ENCODE data around the gene FGF19.
"Not testable (repeated sequence)": the region's sequence is repeated elsewhere in the genome, so short reads cannot be mapped to it uniquely, and the experiment has no call there.

FGF19 gene

GRCh38 chr11:69697469-69697843, 6.4 kb downstream of the FGF19 start:
- in situ Hi-C loops (cut with HindIII; ENCODE audit: low sequenced_read_pairs): no loop called here

GRCh38 chr11:69696749-69697468, 6.9 kb downstream of the FGF19 start:
- in situ Hi-C loops (cut with HindIII; ENCODE audit: low sequenced_read_pairs): no loop called here

- in situ Hi-C loops (cut with HindIII; ENCODE audit: low sequenced_read_pairs): not testable (repeated sequence)
Measured at GRCh38 chr11:69695995-69696394, 7.8 kb downstream of the FGF19 start.

- in situ Hi-C loops (cut with HindIII; ENCODE audit: low sequenced_read_pairs): no loop called here
Measured at GRCh38 chr11:69695581-69695980, 8.2 kb downstream of the FGF19 start.

GRCh38 chr11:69694781-69695180, 9.0 kb downstream of the FGF19 start:
- in situ Hi-C loops (cut with HindIII; ENCODE audit: low sequenced_read_pairs): no loop called here

- in situ Hi-C loops (cut with HindIII; ENCODE audit: low sequenced_read_pairs): no loop called here
Measured at GRCh38 chr11:69692422-69692821, 11.4 kb downstream of the FGF19 start.

GRCh38 chr11:69691463-69691862, 12.4 kb downstream of the FGF19 start:
- in situ Hi-C loops (cut with HindIII; ENCODE audit: low sequenced_read_pairs): no loop called here

- in situ Hi-C loops (cut with HindIII; ENCODE audit: low sequenced_read_pairs): no loop called here
Measured at GRCh38 chr11:69689484-69690319, 14.1 kb downstream of the FGF19 start.

GRCh38 chr11:69687969-69688771, 15.7 kb downstream of the FGF19 start:
- in situ Hi-C loops (cut with HindIII; ENCODE audit: low sequenced_read_pairs): not testable (repeated sequence)

GRCh38 chr11:69686856-69687255, 17.0 kb downstream of the FGF19 start:
- in situ Hi-C loops (cut with HindIII; ENCODE audit: low sequenced_read_pairs): no loop called here

GRCh38 chr11:69686452-69686851, 17.4 kb downstream of the FGF19 start:
- in situ Hi-C loops (cut with HindIII; ENCODE audit: low sequenced_read_pairs): no loop called here

GRCh38 chr11:69685348-69685747, 18.5 kb downstream of the FGF19 start:
- in situ Hi-C loops (cut with HindIII; ENCODE audit: low sequenced_read_pairs): no loop called here

GRCh38 chr11:69684651-69685050, 19.2 kb downstream of the FGF19 start:
- in situ Hi-C loops (cut with HindIII; ENCODE audit: low sequenced_read_pairs): no loop called here

GRCh38 chr11:69683764-69684333, 20.0 kb downstream of the FGF19 start:
- in situ Hi-C loops (cut with HindIII; ENCODE audit: low sequenced_read_pairs): no loop called here

- in situ Hi-C loops (cut with HindIII; ENCODE audit: low sequenced_read_pairs): no loop called here
Measured at GRCh38 chr11:69682681-69683326, 21.0 kb downstream of the FGF19 start.

GRCh38 chr11:69682221-69682620, 21.6 kb downstream of the FGF19 start:
- in situ Hi-C loops (cut with HindIII; ENCODE audit: low sequenced_read_pairs): no loop called here

- in situ Hi-C loops (cut with HindIII; ENCODE audit: low sequenced_read_pairs): no loop called here
Measured at GRCh38 chr11:69680688-69681087, 23.1 kb downstream of the FGF19 start.

GRCh38 chr11:69677749-69678148, 26.1 kb downstream of the FGF19 start:
- in situ Hi-C loops (cut with HindIII; ENCODE audit: low sequenced_read_pairs): no loop called here

GRCh38 chr11:69674886-69675714, 28.7 kb downstream of the FGF19 start, which contains the start of gene LTO1:
Gene LTO1, minus strand, starts transcription at chr11:69675353. Its CDS starts 114 bp downstream, at chr11:69675239.
- in situ Hi-C loops (cut with HindIII; ENCODE audit: low sequenced_read_pairs): no loop called here

Data from endothelial cell of hepatic sinusoid (primary cell).